Neuronal stem cell (in vitro differentiated cells): Measurements from ENCODE around the gene BRSK2.
A peak's percentile ranks its signal among the peaks of the same experiment; 100 is the strongest.

Experiments
- DNase-seq: peaks from one replicate; pipeline ENCODE4 v3.0.0-alpha.2; 2013; ENCODE audit warnings: low spot score
- H2AFZ ChIP-seq: one replicate; pipeline ENCODE4 v1.6.1; 2013; ENCODE audit warnings: mild to moderate bottlenecking, low read length, inconsistent platforms
- H2AK5ac ChIP-seq: 2 replicates; pipeline ENCODE4 v1.6.1; 2013; ENCODE audit warnings: low read depth, mild to moderate bottlenecking, inconsistent platforms, low read length, moderate library complexity, mixed read lengths
- H2BK120ac ChIP-seq: 2 replicates; pipeline ENCODE4 v1.6.1; 2013; ENCODE audit warnings: low read depth, mild to moderate bottlenecking, inconsistent platforms, low read length, moderate library complexity, mixed read lengths
- H2BK12ac ChIP-seq: one replicate; pipeline ENCODE4 v1.6.1; 2013; ENCODE audit warnings: low read length, inconsistent platforms
- H2BK15ac ChIP-seq: 2 replicates; pipeline ENCODE4 v1.6.1; 2013; ENCODE audit warnings: mild to moderate bottlenecking, low read length, inconsistent platforms, mixed read lengths
- H2BK5ac ChIP-seq: one replicate; pipeline ENCODE4 v1.6.1; 2013; ENCODE audit warnings: inconsistent platforms, mild to moderate bottlenecking, low read length, moderate library complexity
- H3K14ac ChIP-seq: one replicate; pipeline ENCODE4 v1.6.1; 2013; ENCODE audit warnings: low read length, inconsistent platforms
- H3K18ac ChIP-seq: 2 replicates; pipeline ENCODE4 v1.6.1; 2013; ENCODE audit warnings: low read length, inconsistent platforms
- H3K23ac ChIP-seq: 2 replicates; pipeline ENCODE4 v1.6.1; 2013; ENCODE audit warnings: low read depth, mild to moderate bottlenecking, mixed read lengths, low read length, inconsistent platforms; ENCODE audit not compliant: poor library complexity
- H3K27ac ChIP-seq: replicated peaks from 3 replicates; pipeline ENCODE4 v1.5.1; 2013; ENCODE audit warnings: low read length, inconsistent platforms
- H3K27me3 ChIP-seq, 3 experiments: 2 replicates each; pipeline ENCODE4 v1.6.1; 2013; ENCODE audit warnings: low read length in 3 of 3, mild to moderate bottlenecking in 2 of 3, inconsistent platforms in 1 of 3, low read depth in 1 of 3, mixed read lengths in 1 of 3, moderate library complexity in 1 of 3; ENCODE audit not compliant: control insufficient read depth in 3 of 3, insufficient read depth in 3 of 3
- H3K36me3 ChIP-seq, 2 donors: replicated peaks in 1 of 2; 2 replicates each; pipeline ENCODE4 v1.6.1; 2013; ENCODE audit warnings: low read length in 2 of 2; ENCODE audit not compliant: control insufficient read depth in 2 of 2, insufficient read depth in 2 of 2
- H3K4ac ChIP-seq: 2 replicates; pipeline ENCODE4 v1.6.1; 2013; ENCODE audit warnings: inconsistent platforms, mild to moderate bottlenecking, low read length, moderate library complexity
- H3K4me1 ChIP-seq, 2 donors: 1 replicate in 1 of 2; 2 replicates in 1 of 2; pipeline ENCODE4 v1.6.1; 2013; ENCODE audit warnings: low read length in 2 of 2, low read depth in 1 of 2; ENCODE audit not compliant: control insufficient read depth in 2 of 2, insufficient read depth in 1 of 2
- H3K4me2 ChIP-seq: one replicate; pipeline ENCODE4 v1.6.1; 2013; ENCODE audit warnings: mild to moderate bottlenecking, low read length, inconsistent platforms; ENCODE audit not compliant: insufficient read depth, poor library complexity, severe bottlenecking
- H3K4me3 ChIP-seq, 2 donors: 2 replicates each; pipeline ENCODE4 v1.5.1; 2013; ENCODE audit warnings: low read length in 2 of 2, mild to moderate bottlenecking in 2 of 2, inconsistent platforms in 1 of 2, moderate library complexity in 1 of 2
- H3K79me1 ChIP-seq: one replicate; pipeline ENCODE4 v1.6.1; 2013; ENCODE audit warnings: low read depth, mild to moderate bottlenecking, inconsistent platforms, low read length, moderate library complexity
- H3K9ac ChIP-seq: one replicate; pipeline ENCODE4 v1.6.1; 2013; ENCODE audit warnings: mild to moderate bottlenecking, low read depth, low read length, inconsistent platforms; ENCODE audit not compliant: poor library complexity
- H3K9me3 ChIP-seq, 2 donors: replicated peaks in 1 of 2; 2 replicates each; pipeline versions ENCODE3 to v1.6.1; 2013; ENCODE audit warnings: low read length in 2 of 2, mild to moderate bottlenecking in 2 of 2, inconsistent platforms in 1 of 2, low read depth in 1 of 2, mixed read lengths in 1 of 2, moderate library complexity in 1 of 2; ENCODE audit not compliant: control insufficient read depth in 2 of 2, insufficient read depth in 1 of 2
- H4K8ac ChIP-seq: one replicate; pipeline ENCODE4 v1.6.1; 2013; ENCODE audit warnings: low read depth, mild to moderate bottlenecking, inconsistent platforms, low read length, moderate library complexity
- H4K91ac ChIP-seq: one replicate; pipeline ENCODE4 v1.6.1; 2013; ENCODE audit warnings: low read length, low read depth, mild to moderate bottlenecking, inconsistent platforms; ENCODE audit not compliant: poor library complexity
- whole genome bisulfite sequencing, 2 donors: extraction: QIAGEN DNeasy Blood & Tissue Kit; methylation state at CpG; one replicate each; pipeline ENCODE4 v1.1.7; 2013; ENCODE audit warnings: missing lambda C conversion rate in 2 of 2, mixed read lengths in 1 of 2; ENCODE audit not compliant: insufficient read length in 2 of 2, insufficient replicate concordance in 1 of 2; ENCODE audit errors: extremely low coverage in 2 of 2; 5-methylcytosine and 5-hydroxymethylcytosine counted together

The BRSK2 gene

DNA sequence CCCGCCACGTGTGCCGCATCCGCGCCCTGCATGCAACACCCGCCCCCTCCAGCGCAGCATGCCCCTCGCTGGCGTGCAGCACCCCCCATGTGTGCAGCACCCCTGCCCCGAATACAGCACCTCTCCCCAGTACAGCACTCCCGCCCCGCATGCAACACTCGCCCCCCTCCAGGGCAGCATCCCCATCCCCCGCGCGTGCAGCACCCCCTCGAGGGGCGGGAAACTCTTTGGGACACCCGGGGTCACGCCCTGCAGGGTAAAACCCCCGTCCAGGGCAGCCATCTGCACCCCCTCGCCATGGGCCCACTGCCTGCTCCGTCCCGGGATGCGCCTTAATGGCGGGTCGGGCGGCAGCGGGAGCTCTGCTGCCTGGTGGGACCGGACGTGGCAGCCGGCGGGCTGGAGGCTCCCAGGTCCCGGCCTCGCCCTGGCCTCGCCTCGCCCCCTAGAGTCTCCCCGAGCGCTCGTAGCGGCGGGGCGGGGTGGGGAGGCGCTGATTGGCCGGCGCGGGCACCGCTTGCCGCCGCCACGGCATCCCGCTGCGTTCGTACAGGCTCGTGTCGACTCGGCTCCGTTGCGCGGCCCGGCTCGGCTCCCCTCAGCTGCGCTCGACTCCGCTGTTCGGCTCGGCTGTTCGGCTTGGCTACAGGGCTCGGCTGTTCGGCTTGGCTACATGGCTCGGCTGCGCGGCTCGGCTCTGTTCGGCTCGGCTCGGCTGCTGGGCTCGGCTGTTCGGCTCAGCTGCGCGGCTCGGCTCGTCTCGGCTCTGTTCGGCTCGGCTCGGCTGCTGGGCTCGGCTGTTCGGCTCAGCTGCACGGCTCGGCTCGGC, 417 bp upstream of the BRSK2 start:
- H2BK12ac ChIP-seq, result no peak overlapping the region
- H2BK15ac ChIP-seq, result peak overlapping the region; percentile 94
- H3K36me3 ChIP-seq, result peaks cover 0 to 12% of the 10 kb centered on the region in 2 donors
- peak overlapping the region; percentile 97 for H3K23ac ChIP-seq
- WGBS, 2 donors, result no CpG with 5 or more reads among the region's 92 CpGs
- peak overlapping the region; percentile 82 to 97 for H3K4me3 ChIP-seq
- H2BK120ac ChIP-seq, result peak overlapping the region; percentile 97
- H2AFZ ChIP-seq, result peak overlapping the region; percentile 100
- no peak overlapping the region for H4K91ac ChIP-seq
- peak overlapping the region; percentile 93 for H3K9ac ChIP-seq
- peak overlapping the region; percentile 78 for H3K27ac ChIP-seq
- peaks cover 0 to 23% (median 0%) of the 10 kb centered on the region in 3 experiments for H3K27me3 ChIP-seq
- H4K8ac ChIP-seq, result no peak overlapping the region
- H3K4me1 ChIP-seq, result peaks cover 15 to 17% of the 10 kb centered on the region in 2 donors
- peak overlapping the region; percentile 75 for H2AK5ac ChIP-seq
- H3K79me1 ChIP-seq, result peaks cover 20% of the 10 kb centered on the region
- H3K4ac ChIP-seq, result peak overlapping the region; percentile 84
- H2BK5ac ChIP-seq, result peak overlapping the region; percentile 5
- peaks cover 2% of the 10 kb centered on the region in 2 donors for H3K9me3 ChIP-seq
- peak; percentile 97 for DNase-seq
- peak overlapping the region; percentile 99 for H3K18ac ChIP-seq
- H3K4me2 ChIP-seq, result peak overlapping the region; percentile 98
- H3K14ac ChIP-seq, result peak overlapping the region; percentile 89

DNA sequence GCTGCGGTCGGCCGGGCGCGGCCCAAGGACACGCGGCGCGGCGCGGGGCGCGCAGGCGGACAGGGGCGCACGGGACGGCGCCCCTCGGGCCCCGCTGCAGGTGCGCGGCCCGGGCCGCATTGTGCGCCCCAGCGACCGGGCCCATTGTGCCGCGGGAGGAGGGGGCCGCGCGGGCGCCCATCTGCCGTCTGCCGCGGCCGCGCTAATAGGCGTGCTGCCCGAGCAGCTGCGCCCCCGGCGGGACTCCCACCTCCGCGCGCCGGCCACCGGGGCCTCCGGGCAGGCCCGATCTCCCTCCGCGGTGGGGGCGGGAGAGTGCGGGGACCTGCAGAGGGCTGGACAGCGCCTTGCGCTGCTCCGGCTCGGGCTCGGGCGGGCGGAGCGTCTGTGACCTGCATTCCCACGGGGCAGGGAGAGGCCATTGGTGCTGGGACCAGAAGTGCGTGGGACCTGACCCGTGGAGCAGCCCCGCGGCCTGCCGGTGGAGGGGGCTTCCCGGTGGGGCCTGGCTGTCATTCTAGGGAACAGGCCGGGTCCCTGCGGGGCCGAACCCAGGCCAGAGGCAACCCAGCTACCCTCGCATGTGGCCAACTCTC, 933 bp downstream of the BRSK2 start:
- no peak for DNase-seq
- Histone ChIP-seq H3K4ac (no peak overlapping the region), H3K4me1 (peaks cover 15 to 17% of the 10 kb centered on the region in 2 donors), H3K4me2 (peak overlapping the region; percentile 69), H2BK12ac (no peak overlapping the region), H3K14ac (no peak overlapping the region), H3K9ac (peak overlapping the region; percentile 94), H3K36me3 (peaks cover 0 to 12% of the 10 kb centered on the region in 2 donors), H3K4me3 (peak overlapping the region; percentile 94 to 97), H4K91ac (no peak overlapping the region), H3K23ac (peak overlapping the region; percentile 65), H3K9me3 (peaks cover 2% of the 10 kb centered on the region in 2 donors), H2AFZ (peak overlapping the region; percentile 83), H4K8ac (no peak overlapping the region), H2BK5ac (no peak overlapping the region), H2AK5ac (peak overlapping the region; percentile 53), H3K18ac (peak overlapping the region; percentile 92), H2BK15ac (no peak overlapping the region), H3K27ac (no peak overlapping the region), H3K27me3 (peaks cover 0 to 20% (median 0%) of the 10 kb centered on the region in 3 experiments), H2BK120ac (no peak overlapping the region), H3K79me1 (peaks cover 27% of the 10 kb centered on the region)
- no CpG with 5 or more reads among the region's 73 CpGs for WGBS, 2 donors

DNA sequence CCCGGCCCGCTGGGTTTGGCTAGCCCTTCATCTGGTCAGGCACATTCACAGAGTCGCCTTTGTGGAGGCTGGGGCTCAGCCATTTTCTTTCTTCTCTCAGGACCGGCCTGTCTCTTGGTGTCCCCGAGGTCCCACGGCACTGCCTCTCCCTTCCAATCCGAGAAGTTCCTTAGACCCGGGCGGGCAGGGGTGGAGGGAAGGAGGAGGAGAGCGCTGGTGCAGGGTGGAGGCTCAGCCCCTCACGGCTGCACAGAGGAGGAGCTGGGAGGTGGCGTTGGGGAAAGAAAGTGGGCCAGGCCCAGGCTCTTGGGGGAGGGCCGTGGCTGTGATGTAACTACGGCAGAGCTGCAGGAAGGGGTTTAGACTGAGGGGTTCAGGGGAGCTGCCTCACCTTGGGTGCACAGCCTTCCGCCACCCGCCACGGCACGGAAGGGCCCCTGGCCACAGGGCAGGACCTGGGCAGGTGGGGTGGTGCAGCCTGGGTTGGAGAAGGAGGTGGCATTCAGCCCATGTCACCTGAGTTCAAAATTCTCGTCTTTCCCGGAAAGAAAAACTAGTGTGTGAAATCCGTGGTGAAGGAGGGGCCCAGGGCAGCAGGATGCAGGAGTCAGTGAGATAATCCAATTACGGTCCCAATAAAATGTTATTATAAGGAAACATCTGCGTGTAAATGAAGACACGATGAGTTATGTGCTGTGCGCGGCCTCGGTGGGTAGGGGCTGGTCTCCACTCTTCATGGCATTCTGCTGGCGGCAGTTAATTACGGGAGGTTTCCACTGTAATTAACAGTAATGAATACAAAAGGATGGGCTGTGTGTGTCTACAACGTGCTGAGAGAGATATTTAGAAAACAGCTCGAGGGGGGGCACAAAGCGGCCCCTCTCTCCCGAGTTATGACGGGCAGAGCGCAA, 1.7 kb downstream of the BRSK2 start:
- H2BK12ac ChIP-seq, result no peak overlapping the region
- H3K9me3 ChIP-seq, result peaks cover 2% of the 10 kb centered on the region in 2 donors
- no peak overlapping the region for H3K27ac ChIP-seq
- no CpG with 5 or more reads among the region's 35 CpGs for WGBS, 2 donors
- H3K23ac ChIP-seq, result peak overlapping the region; percentile 65
- peak overlapping the region; percentile 94 for H3K9ac ChIP-seq
- no peak overlapping the region for H4K91ac ChIP-seq
- no peak overlapping the region for H2BK5ac ChIP-seq
- H3K4me3 ChIP-seq, result peak overlapping the region; percentile 94 to 97
- H2BK15ac ChIP-seq, result no peak overlapping the region
- peak overlapping the region; percentile 75 for H3K14ac ChIP-seq
- DNase-seq, result no peak
- peak overlapping the region; percentile 83 for H2AFZ ChIP-seq
- H2BK120ac ChIP-seq, result no peak overlapping the region
- peaks cover 15 to 17% of the 10 kb centered on the region in 2 donors for H3K4me1 ChIP-seq
- peak overlapping the region; percentile 53 for H2AK5ac ChIP-seq
- H3K18ac ChIP-seq, result peak overlapping the region; percentile 92
- peak overlapping the region; percentile 69 for H3K4me2 ChIP-seq
- H4K8ac ChIP-seq, result no peak overlapping the region
- peaks cover 0 to 20% (median 0%) of the 10 kb centered on the region in 3 experiments for H3K27me3 ChIP-seq
- no peak overlapping the region for H3K4ac ChIP-seq
- H3K79me1 ChIP-seq, result peaks cover 32% of the 10 kb centered on the region
- H3K36me3 ChIP-seq, result peaks cover 0 to 12% of the 10 kb centered on the region in 2 donors
